A549 treated with Mapracorat at 1 μM for 4 hours (cell line): ENCODE measurements around the gene EFCAB14. TPM values are rescaled to one million over a fixed set of nuclear protein-coding genes. Genes with fewer than 3 reads are reported as not detected.

Experiments used
- total RNA-seq: library from RNA; stranded (reverse); fragments of 200-300 nt; extraction: Qiagen RNA extraction; gene quantifications from 5 replicates; pipeline ENCODE4 v1.2.3, GENCODE V29; 2022

The EFCAB14 gene, protein sequence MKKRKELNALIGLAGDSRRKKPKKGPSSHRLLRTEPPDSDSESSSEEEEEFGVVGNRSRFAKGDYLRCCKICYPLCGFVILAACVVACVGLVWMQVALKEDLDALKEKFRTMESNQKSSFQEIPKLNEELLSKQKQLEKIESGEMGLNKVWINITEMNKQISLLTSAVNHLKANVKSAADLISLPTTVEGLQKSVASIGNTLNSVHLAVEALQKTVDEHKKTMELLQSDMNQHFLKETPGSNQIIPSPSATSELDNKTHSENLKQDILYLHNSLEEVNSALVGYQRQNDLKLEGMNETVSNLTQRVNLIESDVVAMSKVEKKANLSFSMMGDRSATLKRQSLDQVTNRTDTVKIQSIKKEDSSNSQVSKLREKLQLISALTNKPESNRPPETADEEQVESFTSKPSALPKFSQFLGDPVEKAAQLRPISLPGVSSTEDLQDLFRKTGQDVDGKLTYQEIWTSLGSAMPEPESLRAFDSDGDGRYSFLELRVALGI
- total RNA-seq = 21.0 to 27.8 TPM (median 27.3 TPM) in 5 replicates

GRCh38 chr1:46718727-46719622 is at the start of gene EFCAB14:
TSS of gene EFCAB14 (minus strand) at chr1:46719114. CDS start at chr1:46718087, 1,027 bp downstream.

GRCh38 chr1:46671554-46671953 is 47.4 kb downstream of the EFCAB14 start, which contains the start of gene TEX38:
TSS of gene TEX38 (plus strand) at chr1:46671854. CDS start at chr1:46671935, 81 bp downstream.

DNA sequence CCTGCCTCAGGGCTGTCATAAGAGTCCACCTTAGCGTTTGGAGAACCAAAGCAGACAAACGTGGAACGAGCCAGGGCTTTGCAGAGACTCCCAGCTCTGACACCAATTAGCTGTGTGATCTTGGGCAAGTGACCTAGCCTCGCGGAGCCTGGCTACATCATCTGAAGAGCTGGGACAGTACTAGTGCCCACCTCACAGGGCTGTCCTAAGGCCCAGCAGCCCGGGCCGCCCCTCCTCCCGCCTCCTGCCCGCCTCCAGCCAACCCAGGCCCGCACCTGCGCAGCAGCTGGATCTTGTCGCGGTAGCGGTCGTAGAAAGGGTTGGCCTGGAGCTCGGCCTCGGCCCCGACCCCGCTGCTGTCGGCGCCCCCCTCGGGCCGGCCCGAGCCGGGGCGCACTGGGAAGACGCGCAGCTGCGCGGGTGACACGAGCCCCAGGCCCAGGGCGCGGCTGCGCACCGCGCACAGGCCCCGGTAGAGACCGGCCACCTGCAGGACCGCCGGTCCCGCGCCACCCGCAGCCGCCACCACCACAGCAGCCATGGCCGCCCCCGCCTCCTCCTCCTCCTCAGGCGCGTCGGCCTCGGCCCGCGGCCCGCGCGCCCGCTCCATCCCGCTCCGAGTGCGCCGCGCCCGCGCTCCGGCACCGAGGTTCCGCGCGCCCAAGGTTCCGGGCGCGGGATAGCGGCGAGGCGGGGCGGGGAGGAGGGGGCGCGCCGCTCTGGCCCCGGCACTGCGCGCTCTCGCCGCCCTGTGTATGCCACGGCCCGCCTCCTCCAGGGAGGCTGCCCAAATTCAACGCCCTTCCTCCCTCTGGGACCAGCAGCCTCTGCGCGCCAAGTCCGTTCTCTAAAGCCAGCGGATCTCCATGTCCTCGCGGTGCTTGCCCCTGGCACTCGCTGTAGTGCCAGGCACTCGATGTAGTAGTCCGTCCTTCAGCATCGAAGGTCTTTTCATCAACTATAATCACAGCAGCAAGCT is 50.8 kb downstream of the EFCAB14 start, which contains the start of gene ATPAF1:
TSS of gene ATPAF1 (minus strand) at position 583 of the 979 bp plus-strand sequence. CDS start at position 541, 42 bp downstream.

Other genes with a start within 250 kb of the EFCAB14 start
- gene DMBX1, start 229.3 kb downstream of the EFCAB14 start, total RNA-seq = 0.63 to 1.2 TPM (median 0.94 TPM) in 5 replicates
- gene KNCN, start 167.5 kb downstream of the EFCAB14 start, total RNA-seq = not detected in 5 replicates
- gene MKNK1, start 114.8 kb downstream of the EFCAB14 start, total RNA-seq = 18.3 to 21.3 TPM (median 19.5 TPM) in 5 replicates
- 3.6 to 4.3 TPM (median 3.9 TPM) in 5 replicates for gene MOB3C, start 102.3 kb downstream of the EFCAB14 start, total RNA-seq
- 33.6 to 38.2 TPM (median 35.2 TPM) in 5 replicates for gene ATPAF1, start 50.8 kb downstream of the EFCAB14 start, total RNA-seq
- not detected in 5 replicates for gene TEX38, start 47.3 kb downstream of the EFCAB14 start, total RNA-seq
- 0.16 TPM in 1 of 5 replicates, not detected in the others for gene CYP4B1, start 79.9 kb upstream of the EFCAB14 start, total RNA-seq
- not detected in 5 replicates for gene CYP4A11, start 222.4 kb upstream of the EFCAB14 start, total RNA-seq